ENCODE measurements around the gene FGF22.

- TF ChIP-seq POLR2A (IDR thresholded peaks at IDR 0.05) (no peak), CTCF (IDR thresholded peaks at IDR 0.05) (no peak)
Observed at GRCh38 chr19:612941-613340, 26.7 kb upstream of the FGF22 start.
